ENCODE data around the gene FBXL4. TPM values are rescaled to one million over a fixed set of nuclear protein-coding genes. Genes with fewer than 3 reads are reported as not detected.

Gene FBXL4
- total and polyA plus RNA-seq, 2 of the 8 experiments (the other 6 are each of a cell fraction or from before 2014, with no cell fraction given), result 6.9 to 13.8 TPM

DNA sequence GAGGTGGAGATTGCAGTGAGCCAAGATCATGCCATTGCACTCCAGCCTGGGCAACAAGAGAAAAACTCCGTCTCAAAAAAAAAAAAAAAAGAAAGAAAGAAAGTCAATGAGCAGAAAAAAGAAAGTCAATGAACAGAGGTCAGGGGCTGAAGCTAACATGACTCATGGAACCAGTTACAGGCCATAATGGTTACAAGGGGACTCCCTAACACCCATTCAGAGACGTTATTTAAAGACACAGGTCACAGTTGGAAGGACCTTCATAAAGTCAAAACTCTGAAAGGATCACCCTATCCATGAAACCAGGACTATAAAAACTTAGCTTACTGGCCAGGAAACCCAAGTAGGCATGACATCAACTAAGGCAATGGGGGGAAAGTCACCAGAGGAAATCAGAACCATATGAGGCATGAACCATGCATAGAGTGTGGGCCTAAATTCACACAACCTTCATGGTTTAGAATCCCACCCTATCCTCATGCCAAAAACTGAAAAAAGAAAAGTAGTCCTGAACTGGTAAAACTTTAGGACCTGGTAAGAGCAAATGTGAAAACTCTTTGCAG lies 18.2 kb downstream of the FBXL4 start:
- POLR2A ChIA-PET (ENCODE audit: partially characterized antibody), result no interaction called here
- TF ChIP-seq CHD1 (IDR thresholded peaks at IDR 0.05; ENCODE audit: low read depth, low read length) (no peak), KDM1A (IDR thresholded peaks at IDR 0.05; ENCODE audit: borderline replicate concordance, low read length) (no peak), KDM5A (IDR thresholded peaks at IDR 0.05; ENCODE audit: low read length) (no peak), SIRT6 (IDR thresholded peaks at IDR 0.05; ENCODE audit: low read length) (no peak), ATF2 (IDR thresholded peaks at IDR 0.05; ENCODE audit: low read length) (no peak), GTF2F1 (IDR thresholded peaks at IDR 0.05; ENCODE audit: borderline replicate concordance, low read depth, low read length) (no peak), EP300 (IDR thresholded peaks at IDR 0.05; ENCODE audit: borderline replicate concordance in 1 of 2, low read depth in 2 of 2, low read length in 2 of 2) (no peak), HDAC2 (IDR thresholded peaks at IDR 0.05; ENCODE audit: borderline replicate concordance in 1 of 2, low read depth in 2 of 2, low read length in 2 of 2) (no peak), POLR2AphosphoS5 (IDR thresholded peaks at IDR 0.05; ENCODE audit: low read depth, low read length) (no peak), ASH2L (IDR thresholded peaks at IDR 0.05; ENCODE audit: low read length) (no peak)
- TF ChIP-seq, protein P1, sequence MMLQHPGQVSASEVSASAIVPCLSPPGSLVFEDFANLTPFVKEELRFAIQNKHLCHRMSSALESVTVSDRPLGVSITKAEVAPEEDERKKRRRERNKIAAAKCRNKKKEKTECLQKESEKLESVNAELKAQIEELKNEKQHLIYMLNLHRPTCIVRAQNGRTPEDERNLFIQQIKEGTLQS (IDR thresholded peaks at IDR 0.05; ENCODE audit: insufficient read depth, low read depth, low read length), result no peak

More for the DNA sequence above, 18.2 kb downstream of the FBXL4 start:
- WGBS, 2 experiments (ENCODE audit: extremely low coverage in 1 of 2, insufficient coverage in 1 of 2, insufficient read length in 1 of 2, insufficient replicate concordance in 2 of 2, low coverage in 1 of 2, low lambda C conversion rate in 2 of 2, missing lambda C conversion rate in 1 of 2), result 73% methylated on average over 2 of the region's 2 CpGs; no CpG with 5 or more reads in 1 of the 2 experiments
- Histone ChIP-seq H2AFZ (ENCODE audit: low read length) (no peak overlapping the region), H3K79me2 (ENCODE audit: control insufficient read depth in 1 of 2, insufficient read depth in 2 of 2, low read length in 2 of 2) (peaks cover 0 to 9% of the 10 kb centered on the region in 2 experiments; a peak in 1 of 4 replicates), H3K9ac (replicated peaks in 1 of 4; ENCODE audit: extremely low read depth in 1 of 4, low read depth in 3 of 4, low read length in 3 of 4) (no peak overlapping the region), H2BK12ac (ENCODE audit: low read depth, low read length) (no peak overlapping the region), H3K27ac (ENCODE audit: low read depth, low read length) (no peak overlapping the region), H2AK5ac (ENCODE audit: low read depth, low read length) (no peak overlapping the region), H3K9me3 (ENCODE audit: insufficient read depth in 2 of 2, low read depth in 1 of 2, low read length in 1 of 2) (no peaks in the 10 kb centered on the region), H3K4me2 (ENCODE audit: insufficient read depth in 1 of 2, low read depth in 2 of 2, low read length in 2 of 2) (no peak overlapping the region), H3K56ac (replicated peaks; ENCODE audit: insufficient read length, low read depth, low read length) (no peak overlapping the region), H3K79me1 (ENCODE audit: low read depth, low read length) (no peaks in the 10 kb centered on the region), H4K20me1 (replicated peaks in 1 of 2; ENCODE audit: control insufficient read depth in 1 of 2, insufficient read depth in 2 of 2, low read length in 2 of 2) (no peaks in the 10 kb centered on the region), H3K4ac (replicated peaks; ENCODE audit: insufficient read length, low read depth, low read length) (no peak overlapping the region), H2BK20ac (ENCODE audit: low read length) (no peak overlapping the region), H2BK120ac (replicated peaks; ENCODE audit: low read depth, low read length) (no peak overlapping the region), H3K14ac (ENCODE audit: insufficient read length) (no peak overlapping the region), H3K36me3 (ENCODE audit: control insufficient read depth in 2 of 4, insufficient read depth in 4 of 4, low read length in 3 of 4) (no peaks in the 10 kb centered on the region), H4K8ac (ENCODE audit: extremely low read depth, insufficient read depth, low read length) (no peak overlapping the region), H2BK15ac (ENCODE audit: low read length) (no peak overlapping the region), H3K4me1 (replicated peaks in 1 of 4; ENCODE audit: control insufficient read depth in 3 of 4, insufficient read depth in 4 of 4, low read length in 3 of 4) (peaks cover 0 to 13% (median 3%) of the 10 kb centered on the region in 4 experiments; a peak in 3 of 7 replicates), H3K23me2 (ENCODE audit: low read depth, low read length) (no peaks in the 10 kb centered on the region; the same call in 1 of the 2 replicates), H3K18ac (ENCODE audit: extremely low read depth, low read length) (no peak overlapping the region), H4K91ac (replicated peaks; ENCODE audit: insufficient read length, low read length) (no peak overlapping the region), H3K23ac (ENCODE audit: insufficient read length) (no peak overlapping the region), H3K27me3 (replicated peaks in 1 of 4; ENCODE audit: control insufficient read depth in 3 of 4, extremely low read depth in 1 of 4, insufficient read depth in 3 of 4, low read length in 3 of 4) (no peaks in the 10 kb centered on the region), H4K5ac (ENCODE audit: insufficient read length, low read depth, low read length) (no peak overlapping the region), H2BK5ac (ENCODE audit: low read depth, low read length) (no peak overlapping the region), H3K4me3 (ENCODE audit: extremely low read depth in 1 of 4, insufficient read depth in 2 of 4, low read depth in 3 of 4, low read length in 4 of 4) (no peak overlapping the region)
- CTCF ChIA-PET (ENCODE audit: partially characterized antibody), result no interaction called here
- FAIRE-seq, result no peak
- DNase-seq (ENCODE audit: low read depth in 1 of 2, low spot score in 2 of 2), result no peak

All from H1 (cell line).